Astrocyte (in vitro differentiated cells and primary cell): ENCODE results near the gene CITED1.

Source experiments
- CTCF ChIP-seq: IDR thresholded peaks from 2 replicates; pipeline ENCODE4 v1.5.1; 2011; ENCODE audit warnings: low read depth, mild to moderate bottlenecking, inconsistent platforms, low read length, moderate library complexity; ENCODE audit not compliant: insufficient read depth
- EZH2 ChIP-seq: IDR thresholded peaks from 2 replicates; pipeline ENCODE4 v1.6.1; 2012; ENCODE audit warnings: mild to moderate bottlenecking, low read length, inconsistent platforms; ENCODE audit not compliant: insufficient read depth

- TF ChIP-seq CTCF (no peak), EZH2 (no peak)
These were observed 29.2 kb downstream of the CITED1 start for GRCh38 chrX:72276478-72276953.
